ENCODE data around the gene RABGAP1L.
"Not testable (repeated sequence)": the region's sequence is repeated elsewhere in the genome, so short reads cannot be mapped to it uniquely, and the experiment has no call there.

DNA sequence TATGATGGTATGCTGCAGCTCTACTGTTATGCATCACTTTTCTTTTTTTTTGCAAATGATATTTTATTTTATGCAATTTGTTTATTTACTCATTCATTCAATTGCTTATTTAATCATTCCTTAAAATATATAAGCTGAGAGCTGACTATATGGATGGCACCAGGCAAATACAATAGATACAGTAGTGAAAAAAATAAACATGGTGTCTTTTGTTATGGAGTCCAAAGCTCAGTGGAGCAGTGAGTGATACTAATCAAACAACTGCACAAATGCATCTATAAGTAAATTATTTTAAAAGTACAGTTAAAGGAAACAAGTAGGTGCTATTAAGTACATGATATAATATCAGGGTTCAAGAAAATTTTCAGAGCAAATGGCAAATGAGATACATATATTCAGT, 534.2 kb downstream of the RABGAP1L start:
- TF ChIP-seq BRCA1, SP1 (IDR thresholded peaks at IDR 0.05; ENCODE audit: low read depth, low read length): not testable (repeated sequence)

All from H1 (cell line).